ENCODE results near the gene RAB11FIP4.

GRCh38 chr17:31392002-31392855 lies 754 bp downstream of the RAB11FIP4 start:
- TF ChIP-seq POLR2AphosphoS5 (IDR thresholded peaks at IDR 0.05; ENCODE audit: borderline replicate concordance, low read depth, low read length) (no peak), EZH2 (IDR thresholded peaks at IDR 0.05) (no peak), FOXP2 (optimal IDR thresholded peaks at IDR 0.05; ENCODE audit: control extremely low read depth, extremely low read length, insufficient read depth) (no peak)

All from SK-N-MC (cell line).